ENCODE results near the gene MVB12B.

Gene MVB12B

DNA sequence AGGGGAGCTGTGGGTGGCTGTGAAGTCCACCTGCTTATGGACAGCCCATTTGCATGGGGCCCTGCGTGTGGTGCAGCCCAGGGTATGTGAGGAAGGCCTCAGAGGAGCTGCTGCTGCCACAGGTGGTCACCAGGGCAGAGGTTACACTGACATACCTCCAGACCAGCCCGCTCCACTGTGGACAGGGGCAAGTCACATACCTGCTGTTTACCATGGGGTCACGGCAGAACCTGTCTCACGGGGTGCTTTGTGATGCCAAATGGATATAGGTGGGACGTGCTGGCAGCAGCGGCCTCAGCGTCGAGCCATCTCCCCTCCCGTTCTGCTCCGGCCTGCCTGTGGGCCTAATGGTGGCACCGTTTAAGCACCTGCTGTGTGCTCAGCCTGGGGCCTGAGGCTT lies 159.6 kb downstream of the MVB12B start:
- in situ Hi-C loops (cut with MboI; ENCODE audit: low sequenced_read_pairs): no loop called here

DNA sequence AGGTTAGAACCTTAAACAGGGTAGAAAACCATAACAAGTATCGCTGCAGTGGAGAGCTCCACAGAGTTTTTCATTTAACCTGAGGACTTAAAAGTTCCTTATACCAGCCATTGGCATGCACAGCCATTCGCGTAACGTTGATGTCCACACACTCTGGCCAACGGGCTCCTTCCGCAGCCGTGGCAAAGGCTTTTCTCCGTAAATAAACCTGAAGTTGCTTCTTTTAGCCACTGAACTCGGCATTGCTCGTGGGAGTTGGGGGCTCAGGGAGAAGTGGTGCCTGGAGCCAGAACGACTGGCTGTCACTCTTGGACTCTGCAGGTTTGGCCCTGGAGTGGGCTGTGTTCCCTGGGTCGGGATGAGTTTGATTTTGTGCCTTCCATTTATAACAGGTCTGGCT lies 161.2 kb downstream of the MVB12B start:
- in situ Hi-C loops (cut with MboI; ENCODE audit: low sequenced_read_pairs): no loop called here

DNA sequence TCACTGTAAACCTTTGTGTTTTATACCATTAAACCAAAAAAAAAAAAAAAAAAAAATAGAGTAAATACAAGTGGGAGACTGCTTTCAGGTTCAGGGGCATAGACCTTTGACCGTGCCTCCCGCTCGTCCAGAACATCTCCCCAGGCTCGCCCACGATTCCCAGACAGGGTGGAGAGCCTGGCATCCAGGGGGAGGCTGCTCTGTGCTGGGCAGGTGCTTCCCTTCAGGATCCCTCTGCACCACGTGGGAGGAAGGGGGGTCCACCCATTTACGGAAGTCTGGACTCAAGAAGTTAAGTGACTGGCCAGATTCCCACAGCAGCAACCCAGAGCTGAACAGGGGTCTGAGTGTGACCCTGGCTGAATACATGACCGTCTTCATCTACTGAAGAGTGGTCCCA lies 161.7 kb downstream of the MVB12B start:
- in situ Hi-C loops (cut with MboI; ENCODE audit: low sequenced_read_pairs): no loop called here

DNA sequence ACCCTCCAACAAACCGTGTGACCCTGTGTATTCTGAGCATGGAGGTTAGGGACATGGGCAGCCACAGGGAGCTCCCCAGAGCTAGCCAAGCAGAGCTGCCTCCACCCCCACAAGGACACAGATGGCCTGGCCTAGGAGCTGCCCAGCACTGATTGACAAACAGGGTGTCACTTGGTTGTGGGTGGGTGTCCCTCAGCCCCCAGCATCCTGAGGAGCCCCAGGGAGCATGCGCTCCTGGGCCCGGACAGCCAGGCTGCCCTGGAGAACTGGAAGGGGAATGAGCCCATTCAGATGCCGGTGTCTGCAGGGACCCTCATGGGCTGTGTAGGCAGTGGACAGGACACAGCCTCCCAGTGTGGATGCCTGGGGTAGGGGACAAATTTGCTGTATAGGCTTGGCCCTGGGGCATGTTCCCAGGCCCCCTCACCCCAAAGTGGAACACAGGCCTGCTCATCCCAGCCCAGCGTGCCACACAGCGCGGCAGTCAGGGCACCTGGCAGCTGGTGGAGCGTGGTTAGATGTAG lies 162.3 kb downstream of the MVB12B start:
- in situ Hi-C loops (cut with MboI; ENCODE audit: low sequenced_read_pairs): no loop called here

DNA sequence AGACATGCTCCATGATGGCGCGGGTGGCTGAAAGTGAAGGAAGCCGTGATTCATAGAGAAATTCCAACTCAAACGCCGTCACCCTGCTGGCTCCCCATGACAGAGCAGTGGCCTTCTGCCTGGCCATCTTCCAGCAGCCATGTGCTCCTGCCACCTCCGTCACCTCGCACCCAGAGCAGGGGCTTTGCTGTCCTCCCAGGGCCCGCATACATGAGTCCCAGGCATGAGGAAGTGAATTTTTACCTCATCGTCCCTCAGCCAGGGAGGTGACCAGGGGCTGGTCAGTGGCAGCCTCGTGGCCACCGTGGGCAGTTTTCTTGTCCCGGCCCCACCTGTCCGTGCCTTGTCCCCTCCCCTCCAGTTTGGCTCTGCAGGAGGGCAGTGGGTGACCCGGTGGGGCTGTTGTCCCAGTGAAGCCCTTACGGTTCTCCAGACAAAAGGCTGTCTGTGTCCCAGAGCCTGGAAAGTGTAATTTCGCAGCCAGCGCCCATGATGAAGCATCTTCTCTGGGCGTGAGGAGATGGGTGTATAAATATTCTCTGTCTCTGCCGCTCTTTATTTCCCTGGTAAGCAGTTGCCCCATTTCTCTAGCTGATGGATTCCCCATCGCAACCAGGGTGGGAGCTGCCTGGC lies 163.1 kb downstream of the MVB12B start:
- in situ Hi-C loops (cut with MboI; ENCODE audit: low sequenced_read_pairs): loop anchor here (10.0 kb wide), 1 partner anchor 1085 kb away; no protein-coding TSS in a partner anchor

DNA sequence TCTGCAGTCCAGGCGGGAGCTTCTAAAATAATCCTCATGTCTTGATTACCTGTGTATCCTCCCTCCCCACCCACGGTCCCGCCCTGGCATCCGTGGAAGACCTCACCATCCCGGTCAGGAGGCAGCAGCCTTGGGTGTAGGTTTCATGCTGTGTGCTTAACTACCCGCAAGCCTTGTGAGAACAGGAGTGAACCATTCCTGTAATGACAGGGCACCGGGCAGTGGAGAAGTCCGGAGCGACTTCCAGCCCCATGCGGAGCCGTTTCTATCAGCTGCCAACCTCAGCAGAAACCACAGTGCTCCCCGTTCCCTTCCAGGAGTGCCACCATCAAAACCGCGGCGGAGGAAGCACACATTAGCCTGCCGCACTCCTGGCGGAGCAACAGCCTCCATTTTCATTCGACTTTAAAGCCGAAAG lies 163.6 kb downstream of the MVB12B start:
- in situ Hi-C loops (cut with MboI; ENCODE audit: low sequenced_read_pairs): loop anchor here (10.0 kb wide), 1 partner anchor 1085 kb away; no protein-coding TSS in a partner anchor

DNA sequence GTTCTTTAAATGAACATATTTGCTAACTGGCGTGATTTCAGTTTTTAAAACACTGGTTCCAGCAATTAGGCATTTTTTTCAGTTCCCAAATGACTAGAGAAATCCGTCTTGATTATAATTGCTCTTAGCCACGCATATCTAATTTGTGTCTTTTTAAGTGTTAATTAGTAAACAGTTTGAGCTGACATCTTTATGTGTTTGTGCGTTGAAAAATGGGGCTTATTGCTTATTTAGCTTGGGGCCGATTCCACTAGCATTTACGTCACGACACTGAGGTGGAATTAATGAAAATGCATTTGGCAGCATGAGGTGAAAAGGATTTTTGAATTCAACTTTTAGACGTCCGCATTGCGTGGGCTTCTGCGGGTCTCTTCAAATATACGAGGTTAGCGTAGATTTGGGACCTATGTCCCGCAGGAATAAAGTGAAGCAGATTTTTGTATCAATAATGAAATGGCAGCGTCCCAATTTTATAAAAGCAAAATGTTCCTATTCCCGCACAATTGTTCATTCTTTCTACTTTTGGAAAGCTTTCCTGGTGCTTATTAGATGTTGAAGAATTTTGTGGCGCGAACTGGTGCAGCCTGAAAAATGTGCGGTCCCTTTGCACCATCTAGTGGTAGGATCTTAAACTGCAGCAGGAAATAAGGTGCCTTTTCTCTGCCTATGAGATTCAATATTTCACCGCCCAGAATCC lies 164.4 kb downstream of the MVB12B start:
- in situ Hi-C loops (cut with MboI; ENCODE audit: low sequenced_read_pairs): loop anchor here (10.0 kb wide), 1 partner anchor 1086 kb away; no protein-coding TSS in a partner anchor

DNA sequence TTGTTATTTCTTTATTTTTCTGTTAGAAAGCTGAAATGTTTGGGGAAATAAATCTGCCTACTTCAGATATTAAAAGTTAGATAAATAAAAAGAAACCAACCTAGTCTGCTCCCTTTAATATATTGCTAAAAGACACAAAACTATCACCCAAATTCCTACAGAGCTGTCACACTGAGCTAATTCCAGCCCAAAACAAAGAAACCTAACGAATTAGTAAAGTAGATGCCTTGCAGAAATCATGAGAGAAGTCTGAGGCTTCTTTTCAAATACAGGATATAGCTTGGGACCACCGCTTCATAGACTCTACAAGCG lies 164.9 kb downstream of the MVB12B start:
- in situ Hi-C loops (cut with MboI; ENCODE audit: low sequenced_read_pairs): loop anchor here (10.0 kb wide), 1 partner anchor 1087 kb away; no protein-coding TSS in a partner anchor

DNA sequence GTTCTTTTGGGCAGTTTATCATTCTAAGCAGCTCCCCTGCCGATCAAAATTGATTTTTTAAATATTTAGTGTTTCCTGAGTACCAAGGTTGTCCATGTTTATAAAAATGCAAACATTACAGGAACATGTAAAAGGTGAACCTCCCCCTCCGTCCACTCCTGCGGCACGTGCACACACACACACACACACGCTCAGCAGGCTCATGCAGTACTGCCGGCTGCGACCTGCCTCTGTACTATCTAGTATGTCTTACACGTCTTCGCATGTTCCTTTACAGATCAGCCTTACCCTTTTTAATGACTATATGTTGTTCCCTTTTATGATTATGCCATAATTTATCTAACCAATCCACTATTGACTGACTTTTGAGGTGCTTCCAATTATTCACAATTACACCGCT lies 165.3 kb downstream of the MVB12B start:
- in situ Hi-C loops (cut with MboI; ENCODE audit: low sequenced_read_pairs): loop anchor here (10.0 kb wide), 1 partner anchor 1087 kb away; no protein-coding TSS in a partner anchor

DNA sequence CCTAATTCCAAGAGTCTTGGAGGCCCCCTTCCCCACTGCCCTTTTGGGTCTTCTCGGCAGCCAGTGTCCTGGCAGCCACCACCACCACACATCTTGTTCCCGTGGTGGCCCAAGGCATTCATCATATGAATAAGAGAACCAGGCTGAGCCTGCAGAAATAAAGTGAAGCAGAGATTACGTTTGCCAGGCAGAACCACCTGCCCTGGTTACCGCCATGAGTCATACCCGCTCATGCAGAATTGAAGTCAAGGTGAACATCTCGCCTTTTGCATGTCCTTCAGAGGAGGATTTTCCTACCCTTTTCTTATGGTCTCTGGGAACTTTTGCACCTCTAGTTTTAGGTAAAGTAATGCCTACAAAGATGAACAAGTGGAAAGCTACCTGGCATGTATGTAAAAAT lies 167.6 kb downstream of the MVB12B start:
- in situ Hi-C loops (cut with MboI; ENCODE audit: low sequenced_read_pairs): loop anchor here (10.0 kb wide), 1 partner anchor 1089 kb away; no protein-coding TSS in a partner anchor

DNA sequence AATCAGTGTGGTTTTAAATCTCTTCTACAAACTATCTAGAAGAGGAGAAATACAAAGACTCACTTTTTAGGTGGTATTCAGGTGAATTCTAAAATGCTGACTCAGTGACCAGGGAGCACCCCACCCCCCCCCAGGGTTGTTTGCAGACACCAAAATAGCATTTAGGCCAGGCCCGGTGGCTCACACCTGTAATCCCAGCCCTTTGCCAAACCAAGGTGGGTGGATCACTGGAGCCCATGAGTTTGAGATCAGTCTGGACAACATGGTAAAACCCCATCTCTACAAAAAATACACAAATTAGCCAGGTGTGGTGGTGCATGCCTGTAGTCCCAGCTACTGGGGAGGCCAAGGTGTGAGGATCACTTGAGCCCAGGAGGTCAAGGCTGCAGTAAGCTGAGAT lies 168.1 kb downstream of the MVB12B start:
- in situ Hi-C loops (cut with MboI; ENCODE audit: low sequenced_read_pairs): loop anchor here (10.0 kb wide), 1 partner anchor 1090 kb away; no protein-coding TSS in a partner anchor

DNA sequence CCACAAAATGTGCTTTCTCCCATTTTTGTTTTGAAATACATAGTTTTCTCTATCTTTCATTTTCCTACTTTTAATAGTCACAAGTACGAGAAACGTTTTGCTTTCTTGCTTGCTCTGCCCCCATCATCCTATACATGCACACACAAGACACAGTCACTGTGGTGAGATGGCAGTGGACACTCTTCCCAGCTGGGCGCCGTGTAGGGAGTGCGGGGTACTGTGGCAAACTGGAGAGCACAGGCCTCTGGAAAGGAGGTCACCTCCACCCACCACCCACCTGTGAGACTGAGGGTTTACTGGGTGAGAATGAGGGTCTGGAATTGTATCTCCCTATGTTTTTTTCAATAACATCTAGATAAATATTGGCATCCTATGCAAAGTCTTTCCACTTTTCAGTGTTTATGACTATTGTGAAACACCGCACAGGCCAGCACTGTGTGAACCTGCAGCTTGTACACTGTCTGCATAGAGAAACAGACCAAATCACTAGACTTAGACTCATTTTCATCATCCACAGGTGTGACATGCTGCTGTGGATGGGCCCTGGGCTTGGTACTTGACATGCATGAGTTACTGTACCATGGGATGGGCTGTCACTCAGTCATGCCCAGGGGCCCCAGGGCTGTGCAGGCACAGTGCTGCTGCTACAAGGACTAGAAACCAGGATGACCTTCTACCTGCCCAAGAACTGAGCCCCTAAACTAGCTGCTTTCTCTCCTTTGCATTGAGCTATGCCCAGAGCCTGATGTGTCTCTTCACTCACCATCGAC lies 169.0 kb downstream of the MVB12B start:
- in situ Hi-C loops (cut with MboI; ENCODE audit: low sequenced_read_pairs): loop anchor here (10.0 kb wide), 1 partner anchor 1091 kb away; no protein-coding TSS in a partner anchor

DNA sequence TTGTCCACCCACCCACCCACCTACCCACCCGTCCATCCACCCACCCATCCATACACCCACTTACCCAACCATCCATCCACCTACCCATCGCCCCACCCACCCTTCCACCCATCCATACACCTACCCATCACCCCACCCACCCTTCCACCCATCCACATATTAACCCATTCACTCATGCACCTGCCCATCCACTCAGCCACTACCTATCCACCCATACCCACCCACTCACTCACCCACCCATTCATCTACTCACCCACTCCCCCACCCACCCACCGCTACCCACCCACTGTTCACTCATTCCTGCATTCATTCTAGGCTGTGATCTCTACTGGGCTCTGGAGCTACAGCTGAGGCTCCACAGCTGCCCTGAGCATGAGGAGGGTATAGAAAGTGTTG lies 169.6 kb downstream of the MVB12B start:
- in situ Hi-C loops (cut with MboI; ENCODE audit: low sequenced_read_pairs): loop anchor here (10.0 kb wide), 1 partner anchor 1091 kb away; no protein-coding TSS in a partner anchor

DNA sequence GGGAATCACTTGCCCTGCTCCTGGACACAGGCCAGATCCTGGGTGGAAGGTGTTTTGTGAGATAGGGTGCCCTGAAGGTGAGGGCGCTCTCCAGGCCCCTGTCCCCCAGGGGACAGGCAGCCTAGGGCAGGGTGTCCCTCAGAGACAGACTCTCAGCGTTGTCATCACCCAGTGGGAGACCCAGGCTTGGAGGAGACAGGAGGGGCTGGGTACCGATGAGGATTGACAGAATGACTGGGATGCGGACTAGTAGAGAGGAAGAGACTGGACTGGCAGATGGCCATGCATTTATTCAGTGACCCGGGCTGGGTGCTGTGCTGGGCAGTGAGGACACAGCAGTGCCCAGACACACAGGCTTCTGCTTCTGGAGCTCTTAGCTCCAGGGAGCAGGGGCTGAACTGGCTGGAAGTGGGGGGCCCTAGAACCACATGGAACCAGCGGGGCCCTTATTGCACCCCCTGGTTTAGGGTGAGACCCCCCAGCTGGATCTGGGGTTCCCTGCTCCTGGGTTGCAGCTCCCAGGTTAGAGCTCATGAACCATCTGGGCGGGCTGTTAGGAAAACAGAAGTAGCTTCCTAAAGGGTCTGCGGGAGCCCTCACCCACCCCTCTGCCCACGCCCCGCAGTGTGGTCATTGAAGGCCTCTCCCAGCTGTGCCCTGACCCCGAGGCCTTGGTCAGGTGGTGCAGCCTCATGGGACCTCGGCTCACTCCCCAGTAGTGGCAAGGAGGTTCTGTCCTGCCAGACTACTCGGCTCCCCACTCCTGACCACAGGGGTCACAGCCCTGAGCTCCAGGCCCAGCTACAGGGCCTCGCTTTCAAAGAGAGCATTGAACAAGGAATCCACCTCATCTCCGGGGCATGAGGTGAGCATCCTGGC lies 170.4 kb downstream of the MVB12B start:
- in situ Hi-C loops (cut with MboI; ENCODE audit: low sequenced_read_pairs): loop anchor here (10.0 kb wide), 1 partner anchor 1092 kb away; no protein-coding TSS in a partner anchor

DNA sequence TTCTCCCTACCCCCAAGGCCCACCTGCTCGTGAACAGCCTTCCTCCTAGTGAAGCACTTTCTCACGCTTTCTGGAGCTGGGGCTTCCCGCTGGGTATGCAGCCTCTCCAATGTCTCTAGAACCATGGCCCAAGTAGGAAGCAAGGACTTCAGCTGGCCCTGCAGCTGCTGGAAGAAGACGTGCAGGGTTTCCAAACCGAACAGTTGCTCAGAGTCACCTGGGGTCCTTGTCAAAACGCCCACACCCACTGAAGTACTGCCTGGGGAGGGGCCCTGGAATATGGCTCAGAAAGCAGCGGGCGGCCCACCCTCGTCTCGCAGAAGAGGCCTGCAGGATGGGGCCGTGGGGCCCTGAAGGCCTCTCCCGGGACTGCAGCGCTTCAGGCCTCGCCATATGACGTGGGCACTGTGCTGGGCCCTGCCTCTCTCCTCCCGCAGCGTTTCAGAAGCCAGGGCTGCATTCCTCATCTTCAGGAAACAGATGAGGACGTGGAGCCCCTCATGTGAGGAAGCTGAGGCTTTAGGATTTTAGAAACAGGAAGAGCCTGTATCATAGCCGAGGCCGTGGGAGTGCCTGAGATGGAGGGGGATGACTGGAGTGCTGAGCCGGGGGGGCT lies 171.1 kb downstream of the MVB12B start:
- in situ Hi-C loops (cut with MboI; ENCODE audit: low sequenced_read_pairs): loop anchor here (10.0 kb wide), 1 partner anchor 1093 kb away; no protein-coding TSS in a partner anchor

DNA sequence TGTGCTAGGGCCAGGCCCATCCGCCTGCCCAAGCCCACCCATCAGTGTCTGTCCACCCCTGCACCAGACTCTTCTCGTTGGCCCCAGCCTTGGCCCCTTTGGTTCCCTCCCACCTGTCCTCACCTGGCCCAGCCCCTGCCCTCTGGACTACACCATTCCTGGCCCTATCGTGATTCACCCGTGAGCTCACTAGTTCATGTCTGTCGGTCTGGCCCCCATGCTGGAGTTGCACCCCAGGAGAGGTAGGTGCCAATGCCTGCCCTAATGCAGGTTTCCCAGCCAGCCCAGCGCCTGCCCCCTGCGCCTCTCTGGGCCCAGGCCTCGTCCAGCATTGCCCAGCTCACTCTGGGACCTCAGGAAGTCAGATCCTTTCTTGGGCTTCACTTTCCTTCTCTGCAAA lies 171.7 kb downstream of the MVB12B start:
- in situ Hi-C loops (cut with MboI; ENCODE audit: low sequenced_read_pairs): loop anchor here (10.0 kb wide), 1 partner anchor 1094 kb away; no protein-coding TSS in a partner anchor

DNA sequence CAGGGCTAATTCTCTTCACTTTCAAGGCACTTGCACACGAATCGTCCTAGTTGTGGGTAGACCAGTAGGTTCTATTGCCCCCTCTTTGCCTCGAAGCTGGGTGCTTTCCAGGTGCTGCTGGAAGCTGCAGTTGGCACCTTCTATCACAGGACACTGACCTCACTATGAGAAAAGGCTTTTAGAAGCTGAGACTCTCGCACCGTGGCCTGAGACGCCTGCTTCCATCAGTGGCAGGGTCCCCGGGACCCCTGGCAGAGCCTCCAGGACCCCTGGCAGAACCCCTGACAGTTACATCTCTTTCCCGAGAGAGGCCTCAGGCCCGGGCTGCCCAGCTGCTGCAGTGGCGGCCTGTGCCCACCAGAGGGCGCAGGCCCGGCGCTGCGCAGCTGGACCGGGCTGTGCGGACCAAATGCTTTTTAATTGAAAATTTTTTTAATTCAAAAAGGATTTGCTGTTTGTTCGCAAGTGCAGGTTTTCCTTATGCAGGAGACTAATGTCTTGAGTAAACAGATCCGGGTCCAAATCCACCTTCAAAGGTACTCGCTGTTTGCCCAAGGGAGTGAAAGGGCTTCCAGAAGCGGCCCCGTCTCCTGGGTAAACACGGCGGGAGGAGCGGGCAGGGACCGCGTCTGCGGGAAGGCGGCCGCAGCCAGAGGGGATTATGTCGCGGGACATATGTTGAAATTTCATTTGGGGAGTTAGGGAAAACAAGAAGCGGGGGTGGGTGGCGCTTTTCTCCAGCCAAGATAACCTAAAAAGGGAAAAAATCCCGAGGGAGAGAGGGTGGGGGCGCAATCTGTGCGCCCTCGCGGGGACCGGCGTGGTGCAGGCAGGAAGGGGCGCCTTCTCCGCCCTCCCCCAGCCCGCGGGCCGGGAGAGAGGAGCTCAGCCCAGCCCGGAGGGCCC lies 172.6 kb downstream of the MVB12B start:
- in situ Hi-C loops (cut with MboI; ENCODE audit: low sequenced_read_pairs): loop anchor here (10.0 kb wide), 1 partner anchor 1094 kb away; no protein-coding TSS in a partner anchor

DNA sequence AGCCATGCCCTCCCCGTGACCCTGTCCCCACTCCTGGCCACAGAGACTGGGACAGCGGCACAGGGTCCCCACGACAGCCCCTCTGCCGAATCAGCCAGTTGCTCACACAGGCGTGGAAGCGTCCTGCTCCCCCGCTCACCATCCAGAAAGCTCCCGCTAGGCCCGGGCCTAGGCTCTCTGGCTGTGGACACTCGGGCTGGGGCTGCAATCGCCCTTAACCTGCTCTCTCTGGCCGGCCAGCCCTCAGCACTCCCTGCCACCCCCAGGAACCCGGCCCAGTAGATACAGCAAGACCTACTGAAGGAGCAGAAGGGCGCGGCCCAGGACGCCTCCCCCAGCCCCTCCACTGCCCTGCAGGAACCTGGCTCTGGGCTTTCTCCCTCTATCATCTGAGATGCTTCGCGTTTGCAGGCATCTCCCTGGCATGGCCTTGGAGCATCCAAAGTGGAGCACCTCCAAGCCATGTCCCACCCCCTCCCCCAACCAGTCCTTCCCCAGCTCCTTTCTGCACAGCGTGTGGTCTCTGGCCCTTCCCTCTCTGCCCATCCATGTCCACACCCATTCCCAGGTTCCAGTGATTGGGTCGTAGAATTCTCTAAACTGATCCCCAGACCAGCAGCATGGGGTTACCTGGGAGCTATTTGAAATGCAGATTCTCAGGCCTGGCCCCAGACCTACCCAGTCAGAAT lies 173.4 kb downstream of the MVB12B start:
- in situ Hi-C loops (cut with MboI; ENCODE audit: low sequenced_read_pairs): loop anchor here (10.0 kb wide), 2 partner anchors 55 to 1095 kb away; no protein-coding TSS in a partner anchor

All from HL-60/S4 treated with retinoic acid at 250 ng/mL for 4 days and 3 days (cell line).